Measurements from ENCODE around the gene RBM24.

RBM24 gene

GRCh38 chr6:17281100-17281496 lies at the start of gene RBM24:
RBM24 (plus strand) TSS chr6:17281361; CDS start chr6:17281582, 221 bp downstream.
- no peak within 1 kb of the TSS for H3K4me3 ChIP-seq (ENCODE audit: low read depth, low read length)
- no peak for DNase-seq (ENCODE audit: low read depth)
- TF ChIP-seq MYC (IDR thresholded peaks at IDR 0.05; ENCODE audit: low read depth, low read length): no peak
- TF ChIP-seq CTCF (IDR thresholded peaks at IDR 0.05; ENCODE audit: low read depth, low read length): no peak
- TF ChIP-seq POLR2A (IDR thresholded peaks at IDR 0.05; ENCODE audit: extremely low read depth, insufficient read length): no peak
- TF ChIP-seq MAX (IDR thresholded peaks at IDR 0.05; ENCODE audit: low read depth, low read length): no peak

- no peak overlapping the region for H3K4me3 ChIP-seq (ENCODE audit: low read depth, low read length)
- no peak for TF ChIP-seq CTCF (IDR thresholded peaks at IDR 0.05; ENCODE audit: low read depth, low read length)
- no peak for TF ChIP-seq POLR2A (IDR thresholded peaks at IDR 0.05; ENCODE audit: extremely low read depth, insufficient read length)
- no peak for TF ChIP-seq MYC (IDR thresholded peaks at IDR 0.05; ENCODE audit: low read depth, low read length)
- no peak for TF ChIP-seq MAX (IDR thresholded peaks at IDR 0.05; ENCODE audit: low read depth, low read length)
- DNase-seq (ENCODE audit: low read depth): peak; percentile 11
Measured at GRCh38 chr6:17233531-17233930, 47.6 kb upstream of the RBM24 start.

- TF ChIP-seq MYC (IDR thresholded peaks at IDR 0.05; ENCODE audit: low read depth, low read length) (no peak), POLR2A (IDR thresholded peaks at IDR 0.05; ENCODE audit: extremely low read depth, insufficient read length) (no peak), CTCF (IDR thresholded peaks at IDR 0.05; ENCODE audit: low read depth, low read length) (no peak), MAX (IDR thresholded peaks at IDR 0.05; ENCODE audit: low read depth, low read length) (no peak)
- no peak for DNase-seq (ENCODE audit: low read depth)
- no peak overlapping the region for H3K4me3 ChIP-seq (ENCODE audit: low read depth, low read length)
Measured at GRCh38 chr6:17237246-17237645, 43.9 kb upstream of the RBM24 start.

- DNase-seq (ENCODE audit: low read depth): no peak
- no peak for TF ChIP-seq POLR2A (IDR thresholded peaks at IDR 0.05; ENCODE audit: extremely low read depth, insufficient read length)
- TF ChIP-seq MYC (IDR thresholded peaks at IDR 0.05; ENCODE audit: low read depth, low read length): no peak
- TF ChIP-seq CTCF (IDR thresholded peaks at IDR 0.05; ENCODE audit: low read depth, low read length): no peak
- TF ChIP-seq MAX (IDR thresholded peaks at IDR 0.05; ENCODE audit: low read depth, low read length): no peak
- no peak overlapping the region for H3K4me3 ChIP-seq (ENCODE audit: low read depth, low read length)
Measured at GRCh38 chr6:17239260-17239659, 41.9 kb upstream of the RBM24 start.

- DNase-seq (ENCODE audit: low read depth): no peak
- TF ChIP-seq POLR2A (IDR thresholded peaks at IDR 0.05; ENCODE audit: extremely low read depth, insufficient read length): no peak
- no peak for TF ChIP-seq CTCF (IDR thresholded peaks at IDR 0.05; ENCODE audit: low read depth, low read length)
- TF ChIP-seq MYC (IDR thresholded peaks at IDR 0.05; ENCODE audit: low read depth, low read length): no peak
Measured at GRCh38 chr6:17240803-17241500, 40.2 kb upstream of the RBM24 start.

More at GRCh38 chr6:17240803-17241500, 40.2 kb upstream of the RBM24 start:
- no peak overlapping the region for H3K4me3 ChIP-seq (ENCODE audit: low read depth, low read length)
